IMR-90 (cell line): ENCODE results near the gene CCDC30. TPM values are rescaled to one million over a fixed set of nuclear protein-coding genes. Genes with fewer than 3 reads are reported as not detected.

ENCODE experiments used
- microRNA-seq, 2 experiments: library from miRNA; stranded (forward) in 1 of 2; unstranded in 1 of 2; fragments of 10-50 nt in 1 of 2; fragments of <30 nt in 1 of 2; gene quantifications in 1 of 2; microRNA quantifications in 1 of 2; one replicate each; pipeline versions ENCODE3 to v1.1.0; 2013 to 2020; ENCODE audit not compliant: insufficient read depth in 1 of 2, insufficient read length in 1 of 2, unreplicated experiment in 1 of 2
- polyA plus RNA-seq, 3 experiments: library from polyadenylated mRNA; depleted of rRNA; stranded (reverse); fragments of >200 nt; gene quantifications; 2 replicates each; pipeline ENCODE4 v1.2.3, GENCODE V29; 2012; ENCODE audit warnings: low replicate concordance in 1 of 3
- small RNA-seq, 5 experiments: library from RNA; depleted of rRNA; stranded (forward); fragments of <200 nt; gene quantifications; one replicate each; pipeline ENCODE3, GENCODE V24; 2012
- total RNA-seq: library from RNA; depleted of rRNA; stranded (reverse); fragments of >200 nt; gene quantifications from 2 replicates; pipeline ENCODE4 v1.2.3, GENCODE V29; 2012; rRNA removed

The CCDC30 gene
- total and polyA plus RNA-seq, 2 of the 4 experiments (the other 2 are of a cell fraction) = 0.14 to 0.18 TPM

Small RNA genes within 50 kb of the gene (microRNA-seq; reads per million reads assigned to microRNA genes)
- gene RNU6-536P (ENCODE audit: insufficient read depth, insufficient read length) = not detected
- gene TMSB4XP1 (ENCODE audit: insufficient read depth, insufficient read length) = not detected

Small RNA genes within 50 kb of the gene (small RNA-seq; reads per million reads assigned to genes)
- gene RNU6-536P = 0 to 1.2 (median 0) reads per million in 5 experiments
- 0 reads per million in 5 experiments for gene TMSB4XP1

Other genes with a start within 250 kb of the CCDC30 start
- 28.1 and 30.5 TPM in 2 replicates for gene FOXJ3, start 128.1 kb upstream of the CCDC30 start, total RNA-seq
- 16.6 and 16.7 TPM in 2 replicates for gene FOXJ3, start 128.1 kb upstream of the CCDC30 start, polyA plus RNA-seq (2012; rRNA removed)
- gene RIMKLA, start 82.5 kb upstream of the CCDC30 start, total RNA-seq = not detected in 2 replicates
- not detected in 2 replicates for gene RIMKLA, start 82.5 kb upstream of the CCDC30 start, polyA plus RNA-seq (2012; rRNA removed)
- under 0.01 TPM in 1 of 2 replicates, not detected in the other for gene ZMYND12, start 7.3 kb upstream of the CCDC30 start, total RNA-seq
- gene ZMYND12, start 7.3 kb upstream of the CCDC30 start, polyA plus RNA-seq (2012; rRNA removed) = 0.03 TPM in 1 of 2 replicates, not detected in the other
- gene PPCS, start 6.7 kb upstream of the CCDC30 start, total RNA-seq = 8.2 and 13.6 TPM in 2 replicates
- gene PPCS, start 6.7 kb upstream of the CCDC30 start, polyA plus RNA-seq (2012; rRNA removed) = 15.3 and 18.9 TPM in 2 replicates
- gene PPIH, start 195.1 kb downstream of the CCDC30 start, total RNA-seq = 22.4 and 36.1 TPM in 2 replicates
- gene PPIH, start 195.1 kb downstream of the CCDC30 start, polyA plus RNA-seq (2012; rRNA removed) = 47.1 and 52.1 TPM in 2 replicates
- 843 and 1,307 TPM in 2 replicates for gene YBX1, start 219.1 kb downstream of the CCDC30 start, total RNA-seq
- 605 and 617 TPM in 2 replicates for gene YBX1, start 219.1 kb downstream of the CCDC30 start, polyA plus RNA-seq (2012; rRNA removed)